GM12878 (cell line): ENCODE measurements around the gene SIL1. TPM values are rescaled to one million over a fixed set of nuclear protein-coding genes. Genes with fewer than 3 reads are reported as not detected.

Experiments
- ATAC-seq: fragments of 200-7000 bp; cut with Tn5 transposase; 3 replicates; pipeline ENCODE4 v1.9.1; 2020; ENCODE audit warnings: mild to moderate bottlenecking, moderate library complexity
- BruUV-seq: library from RNA; stranded (reverse); fragments of 400-500 nt; replicated peaks from 2 replicates; lab custom pipeline; 2021; lab: Mats Ljungman, UMichigan
- CTCF ChIA-PET: fragments of 300-600 bp; sonication (Branson Sonifier 250); formaldehyde crosslinking; extraction: SDS; loops from one replicate; lab custom pipeline; 2021; ENCODE audit warnings: inconsistent platforms; lab: Yijun Ruan, JAX
- POLR2A ChIA-PET: fragments of 350-600 bp; formaldehyde crosslinking; extraction: SDS; loops from one replicate; lab custom pipeline; 2021; ENCODE audit warnings: inconsistent platforms; lab: Charles Lee
- RAD21 ChIA-PET: fragments of 300-600 bp; sonication (Branson Sonifier 250); formaldehyde crosslinking; loops from one replicate; lab custom pipeline; 2023; ENCODE audit warnings: antibody characterized with exemption; ENCODE audit not compliant: unreplicated experiment; lab: Charles Lee
- SMC1A ChIA-PET: fragments of 300-600 bp; sonication (Branson Sonifier 250); formaldehyde crosslinking; loops from one replicate; lab custom pipeline; 2023; ENCODE audit not compliant: unreplicated experiment, uncharacterized antibody; lab: Charles Lee
- DNase-seq: peaks from one replicate; pipeline ENCODE4 v3.0.0-alpha.2; 2011; ENCODE audit warnings: low read depth, low spot score
- FAIRE-seq: peaks from 3 replicates; lab custom pipeline; 2011; peaks lifted over from hg19 to GRCh38; lab: Jason Lieb, UNC
- H2AFZ ChIP-seq: 2 replicates; pipeline ENCODE4 v1.6.0; 2011; ENCODE audit warnings: low read depth, low read length, control low read depth; ENCODE audit not compliant: control insufficient read depth
- H3K27ac ChIP-seq: 2 replicates; pipeline ENCODE4 v1.5.1; 2011; ENCODE audit warnings: control low read depth; ENCODE audit not compliant: control insufficient read depth, insufficient read depth
- H3K27me3 ChIP-seq, 2 experiments: replicated peaks in 1 of 2; 2 replicates each; pipeline versions ENCODE4 v1.6.0 to v1.6.1; 2011; ENCODE audit warnings: low read length in 1 of 2; ENCODE audit not compliant: control insufficient read depth in 2 of 2, insufficient read depth in 2 of 2
- H3K36me3 ChIP-seq, 2 experiments: 2 replicates each; pipeline ENCODE4 v1.5.1; 2011; ENCODE audit warnings: low read length in 1 of 2; ENCODE audit not compliant: control insufficient read depth in 2 of 2, insufficient read depth in 2 of 2
- H3K4me1 ChIP-seq: 2 replicates; pipeline ENCODE4 v1.6.1; 2011; ENCODE audit warnings: mild to moderate bottlenecking, low read length, moderate library complexity, mixed read lengths; ENCODE audit not compliant: control insufficient read depth, insufficient read depth
- H3K4me2 ChIP-seq: 2 replicates; pipeline ENCODE4 v1.6.0; 2011; ENCODE audit warnings: control low read depth; ENCODE audit not compliant: control insufficient read depth, insufficient read depth
- H3K4me3 ChIP-seq: fragments of 200-600 bp; sonication (generic); 2 replicates; pipeline ENCODE4 v1.5.1; 2016
- H3K79me2 ChIP-seq: 2 replicates; pipeline ENCODE4 v1.6.0; 2011; ENCODE audit warnings: low read length; ENCODE audit not compliant: control insufficient read depth, insufficient read depth
- H3K9ac ChIP-seq: 2 replicates; pipeline ENCODE4 v1.8.0; 2011; ENCODE audit warnings: low read length, control low read depth, mixed read lengths; ENCODE audit not compliant: control insufficient read depth, insufficient read depth
- H3K9me3 ChIP-seq: replicated peaks from 3 replicates; pipeline ENCODE4 v1.5.1; 2011; ENCODE audit warnings: mild to moderate bottlenecking, low read length; ENCODE audit not compliant: control insufficient read depth, insufficient read depth
- H4K20me1 ChIP-seq: 2 replicates; pipeline ENCODE4 v1.6.0; 2011; ENCODE audit not compliant: control insufficient read depth, insufficient read depth
- BACH1 ChIP-seq: fragments of 450-650 bp; IDR thresholded peaks from 2 replicates; pipeline ENCODE4 v1.6.1; 2017; ENCODE audit warnings: mild to moderate bottlenecking, borderline replicate concordance
- DPF2 ChIP-seq: fragments of 450-650 bp; IDR thresholded peaks from 2 replicates; pipeline ENCODE4 v1.6.1; 2017; ENCODE audit warnings: mild to moderate bottlenecking
- EZH2 ChIP-seq: IDR thresholded peaks from 2 replicates; pipeline ENCODE4 v1.6.1; 2012; ENCODE audit warnings: low read depth, mild to moderate bottlenecking, control low read depth, inconsistent platforms, low read length, borderline replicate concordance; ENCODE audit not compliant: control insufficient read depth
- HDGF ChIP-seq: fragments of 450-650 bp; IDR thresholded peaks from 2 replicates; pipeline ENCODE4 v1.6.1; 2016; ENCODE audit warnings: antibody characterized with exemption
- NFIC ChIP-seq: IDR thresholded peaks from 2 replicates; pipeline ENCODE4 v1.6.1; 2012; ENCODE audit warnings: low read depth, mild to moderate bottlenecking, inconsistent platforms, low read length, moderate library complexity
- NR2F1 ChIP-seq: fragments of 450-650 bp; conservative IDR thresholded peaks from 2 replicates; pipeline ENCODE4 v1.6.1; 2017; ENCODE audit warnings: mild to moderate bottlenecking
- PAX5 ChIP-seq: IDR thresholded peaks from 2 replicates; pipeline ENCODE4 v1.6.1; 2011; ENCODE audit warnings: low read depth, low read length, borderline replicate concordance
- POLR2AphosphoS2 ChIP-seq: IDR thresholded peaks from 2 replicates; pipeline ENCODE4 v1.6.1; 2011; ENCODE audit warnings: low read depth, mild to moderate bottlenecking, low read length, improper control_type of control experiment, moderate library complexity
- RAD51 ChIP-seq: fragments of 450-650 bp; IDR thresholded peaks from 2 replicates; pipeline ENCODE4 v1.6.1; 2016; ENCODE audit warnings: moderate library complexity, mild to moderate bottlenecking, inconsistent platforms
- SPI1 ChIP-seq: IDR thresholded peaks from 2 replicates; pipeline ENCODE4 v1.6.1; 2011; ENCODE audit warnings: low read depth, mild to moderate bottlenecking, low read length, moderate library complexity, borderline replicate concordance; ENCODE audit not compliant: insufficient read depth
- USF1 ChIP-seq: IDR thresholded peaks from 2 replicates; pipeline ENCODE4 v1.6.1; 2011; ENCODE audit warnings: borderline replicate concordance, low read depth, mild to moderate bottlenecking, moderate library complexity, mixed read lengths, low read length; ENCODE audit not compliant: insufficient read depth; ENCODE audit errors: extremely low read length
- WGBS: methylation state at CpG from one replicate; pipeline ENCODE4 v1.1.6; 2016; ENCODE audit warnings: low lambda C conversion rate; ENCODE audit not compliant: insufficient replicate concordance, insufficient coverage; ENCODE audit errors: missing lambda C conversion rate; 5-methylcytosine and 5-hydroxymethylcytosine counted together
- in situ Hi-C: fragments of 300-500 bp; cut with MboI; formaldehyde crosslinking; loops from 9 replicates; pipeline ENCODE4 v1.14.3; 2018; ENCODE audit warnings: mixed read lengths
- intact Hi-C: fragments of 100-400 bp; cut with micrococcal nuclease; formaldehyde crosslinking; loops from one replicate; pipeline ENCODE4 v1.14.2; 2022; ENCODE audit not compliant: unreplicated experiment
- polyA plus RNA-seq, 11 experiments: library from polyadenylated mRNA; depleted of rRNA in 4 of 11; unstranded in 6 of 11; stranded (reverse) in 5 of 11; fragments of >200 nt; fragmentation: Nextera tagmentation in 4 of 11; fragmentation: Illumina TruSeq in 1 of 11; extraction: Ambion mirVana in 4 of 11; extraction: Trizol in 1 of 11; gene quantifications; 1 replicate in 1 of 11; 2 replicates in 10 of 11; pipeline versions ENCODE4 v1.2.1 to v1.2.3, GENCODE V29; 2011 to 2016; ENCODE audit warnings: inconsistent platforms in 2 of 11, missing spikeins in 2 of 11, low read depth in 1 of 11
- total RNA-seq, 4 experiments: library from RNA; depleted of rRNA in 3 of 4; stranded (reverse); fragments of >200 nt in 3 of 4; fragmentation: Illumina TruSeq in 1 of 4; extraction: Trizol in 1 of 4; gene quantifications; 2 replicates each; pipeline versions ENCODE4 v1.2.1 to v1.2.3, GENCODE V29; 2013 to 2021
- TF ChIP-seq, protein P1 (sequence below): IDR thresholded peaks from 2 replicates; pipeline ENCODE4 v1.6.1; 2012; ENCODE audit warnings: low read depth, low read length, improper control_type of control experiment
- TF ChIP-seq, protein P2 (sequence below): fragments of 450-650 bp; IDR thresholded peaks from 2 replicates; pipeline ENCODE4 v1.6.1; 2018; ENCODE audit warnings: mild to moderate bottlenecking, low read depth, moderate library complexity; ENCODE audit not compliant: partially characterized antibody
- TF ChIP-seq, protein P3 (sequence below): fragments of 450-650 bp; IDR thresholded peaks from 2 replicates; pipeline ENCODE4 v1.6.1; 2017; ENCODE audit warnings: mild to moderate bottlenecking

Gene SIL1
- total and polyA plus RNA-seq, 10 of the 15 experiments (the other 5 are each of a cell fraction or from before 2014, with no cell fraction given): 4.1 to 49.8 (median 29.4) TPM

DNA sequence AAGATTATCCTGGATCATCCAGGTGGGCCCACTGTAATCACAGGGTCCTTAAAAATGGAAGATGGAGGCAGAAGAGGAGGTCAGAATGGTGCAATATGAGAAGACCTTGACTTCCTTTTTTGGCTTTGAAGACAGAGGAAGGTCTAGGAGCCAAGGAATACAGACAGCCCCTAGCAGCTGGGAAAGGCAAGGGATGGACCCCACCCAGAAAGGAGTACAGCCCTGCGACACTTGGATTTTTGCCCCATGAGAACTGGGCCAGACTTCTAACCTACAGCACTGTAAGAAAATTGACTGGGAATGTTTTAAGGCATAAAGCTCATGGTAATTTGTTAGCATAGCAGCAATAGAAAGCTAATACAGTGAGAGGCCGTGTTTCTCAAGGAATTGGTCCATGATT, 256.1 kb downstream of the SIL1 start:
- in situ Hi-C loops: no loop called here
- DNase-seq (no peak), ATAC-seq (no peak), FAIRE-seq (no peak)
- Histone ChIP-seq H3K27me3 (no peaks in the 10 kb centered on the region), H3K4me2 (no peak overlapping the region), H3K36me3 (peaks cover 0 to 2% of the 10 kb centered on the region in 2 experiments; a peak in 1 of 4 replicates), H2AFZ (no peak overlapping the region), H3K4me1 (no peaks in the 10 kb centered on the region), H4K20me1 (no peaks in the 10 kb centered on the region), H3K4me3 (no peak overlapping the region), H3K27ac (no peak overlapping the region), H3K9me3 (no peaks in the 10 kb centered on the region), H3K79me2 (no peaks in the 10 kb centered on the region), H3K9ac (no peak overlapping the region)
- SMC1A ChIA-PET: interaction anchor here (0.8 kb wide), 1 partner anchor 137 kb away, joined by 3 read pairs; no protein-coding TSS in a partner anchor
- 97% methylated on average over 2 of the region's 2 CpGs for WGBS
- no peak for TF ChIP-seq NFIC
- TF ChIP-seq RAD51: no peak
- TF ChIP-seq HDGF: no peak
- no peak for TF ChIP-seq SPI1
- TF ChIP-seq POLR2AphosphoS2: no peak
- no peak for TF ChIP-seq EZH2
- TF ChIP-seq, protein P1, sequence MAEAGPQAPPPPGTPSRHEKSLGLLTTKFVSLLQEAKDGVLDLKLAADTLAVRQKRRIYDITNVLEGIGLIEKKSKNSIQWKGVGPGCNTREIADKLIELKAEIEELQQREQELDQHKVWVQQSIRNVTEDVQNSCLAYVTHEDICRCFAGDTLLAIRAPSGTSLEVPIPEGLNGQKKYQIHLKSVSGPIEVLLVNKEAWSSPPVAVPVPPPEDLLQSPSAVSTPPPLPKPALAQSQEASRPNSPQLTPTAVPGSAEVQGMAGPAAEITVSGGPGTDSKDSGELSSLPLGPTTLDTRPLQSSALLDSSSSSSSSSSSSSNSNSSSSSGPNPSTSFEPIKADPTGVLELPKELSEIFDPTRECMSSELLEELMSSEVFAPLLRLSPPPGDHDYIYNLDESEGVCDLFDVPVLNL: no peak
- no peak for TF ChIP-seq BACH1
- no peak for TF ChIP-seq USF1
- no peak for TF ChIP-seq NR2F1
- TF ChIP-seq, protein P2, sequence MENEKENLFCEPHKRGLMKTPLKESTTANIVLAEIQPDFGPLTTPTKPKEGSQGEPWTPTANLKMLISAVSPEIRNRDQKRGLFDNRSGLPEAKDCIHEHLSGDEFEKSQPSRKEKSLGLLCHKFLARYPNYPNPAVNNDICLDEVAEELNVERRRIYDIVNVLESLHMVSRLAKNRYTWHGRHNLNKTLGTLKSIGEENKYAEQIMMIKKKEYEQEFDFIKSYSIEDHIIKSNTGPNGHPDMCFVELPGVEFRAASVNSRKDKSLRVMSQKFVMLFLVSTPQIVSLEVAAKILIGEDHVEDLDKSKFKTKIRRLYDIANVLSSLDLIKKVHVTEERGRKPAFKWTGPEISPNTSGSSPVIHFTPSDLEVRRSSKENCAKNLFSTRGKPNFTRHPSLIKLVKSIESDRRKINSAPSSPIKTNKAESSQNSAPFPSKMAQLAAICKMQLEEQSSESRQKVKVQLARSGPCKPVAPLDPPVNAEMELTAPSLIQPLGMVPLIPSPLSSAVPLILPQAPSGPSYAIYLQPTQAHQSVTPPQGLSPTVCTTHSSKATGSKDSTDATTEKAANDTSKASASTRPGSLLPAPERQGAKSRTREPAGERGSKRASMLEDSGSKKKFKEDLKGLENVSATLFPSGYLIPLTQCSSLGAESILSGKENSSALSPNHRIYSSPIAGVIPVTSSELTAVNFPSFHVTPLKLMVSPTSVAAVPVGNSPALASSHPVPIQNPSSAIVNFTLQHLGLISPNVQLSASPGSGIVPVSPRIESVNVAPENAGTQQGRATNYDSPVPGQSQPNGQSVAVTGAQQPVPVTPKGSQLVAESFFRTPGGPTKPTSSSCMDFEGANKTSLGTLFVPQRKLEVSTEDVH: no peak
- no peak for TF ChIP-seq DPF2
- TF ChIP-seq, protein P3, sequence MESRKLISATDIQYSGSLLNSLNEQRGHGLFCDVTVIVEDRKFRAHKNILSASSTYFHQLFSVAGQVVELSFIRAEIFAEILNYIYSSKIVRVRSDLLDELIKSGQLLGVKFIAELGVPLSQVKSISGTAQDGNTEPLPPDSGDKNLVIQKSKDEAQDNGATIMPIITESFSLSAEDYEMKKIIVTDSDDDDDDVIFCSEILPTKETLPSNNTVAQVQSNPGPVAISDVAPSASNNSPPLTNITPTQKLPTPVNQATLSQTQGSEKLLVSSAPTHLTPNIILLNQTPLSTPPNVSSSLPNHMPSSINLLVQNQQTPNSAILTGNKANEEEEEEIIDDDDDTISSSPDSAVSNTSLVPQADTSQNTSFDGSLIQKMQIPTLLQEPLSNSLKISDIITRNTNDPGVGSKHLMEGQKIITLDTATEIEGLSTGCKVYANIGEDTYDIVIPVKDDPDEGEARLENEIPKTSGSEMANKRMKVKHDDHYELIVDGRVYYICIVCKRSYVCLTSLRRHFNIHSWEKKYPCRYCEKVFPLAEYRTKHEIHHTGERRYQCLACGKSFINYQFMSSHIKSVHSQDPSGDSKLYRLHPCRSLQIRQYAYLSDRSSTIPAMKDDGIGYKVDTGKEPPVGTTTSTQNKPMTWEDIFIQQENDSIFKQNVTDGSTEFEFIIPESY: no peak
- no peak for TF ChIP-seq PAX5
- intact Hi-C loops: no loop called here
- CTCF ChIA-PET: no interaction called here
- RAD21 ChIA-PET: no interaction called here
- POLR2A ChIA-PET: no interaction called here
- no TSS peak for BruUV-seq
